AG04450 (cell line): ENCODE results near the gene RIGI. TPM values are rescaled to one million over a fixed set of nuclear protein-coding genes. Genes with fewer than 3 reads are reported as not detected.
"Not testable (repeated sequence)": the region's sequence is repeated elsewhere in the genome, so short reads cannot be mapped to it uniquely, and the experiment has no call there.

Source experiments
- CTCF ChIA-PET: fragments of 300-600, 350-600 bp; formaldehyde crosslinking; extraction: SDS; loops from one replicate; lab custom pipeline; 2022; ENCODE audit warnings: antibody characterized with exemption, inconsistent platforms; lab: Charles Lee
- POLR2A ChIA-PET: fragments of 350-600 bp; formaldehyde crosslinking; extraction: SDS; loops from one replicate; lab custom pipeline; 2021; ENCODE audit warnings: antibody characterized with exemption, inconsistent platforms; lab: Yijun Ruan, JAX
- DNase-seq: peaks from one replicate; pipeline ENCODE4 v3.0.0-alpha.2; 2011; ENCODE audit warnings: low read depth, low spot score
- H3K27ac ChIP-seq: one replicate; pipeline ENCODE4 v1.5.1; 2012; ENCODE audit warnings: low read depth, low read length, control low read depth
- H3K27me3 ChIP-seq: one replicate; pipeline ENCODE4 v1.6.0; 2012; ENCODE audit warnings: low read length; ENCODE audit not compliant: control insufficient read depth, insufficient read depth
- H3K4me3 ChIP-seq: 2 replicates; pipeline ENCODE4 v1.5.1; 2011; ENCODE audit warnings: mild to moderate bottlenecking, low read depth, low read length, control low read depth
- H3K9me3 ChIP-seq: 2 replicates; pipeline ENCODE4 v1.5.1; 2012; ENCODE audit warnings: low read length; ENCODE audit not compliant: control insufficient read depth, insufficient read depth
- CTCF ChIP-seq: IDR thresholded peaks from 2 replicates; pipeline ENCODE4 v1.5.1; 2011; ENCODE audit warnings: low read depth, low read length, control low read depth, inconsistent platforms
- polyA plus RNA-seq: library from polyadenylated mRNA; depleted of rRNA; stranded (reverse); fragments of >200 nt; gene quantifications from 2 replicates; pipeline ENCODE4 v1.2.3, GENCODE V29; 2011

RIGI gene
- polyA plus RNA-seq, 1 experiment: 11.1 TPM

GRCh38 chr9:32550562-32551275 is 24.7 kb upstream of the RIGI start:
- Histone ChIP-seq H3K27ac (peak overlapping the region; percentile 85), H3K27me3 (no peaks in the 10 kb centered on the region), H3K9me3 (no peaks in the 10 kb centered on the region), H3K4me3 (peak overlapping the region; percentile 82)
- POLR2A ChIA-PET: interaction anchor here (1.2 to 2.9 kb wide), 3 partner anchors 25 to 474 kb away, joined by 3 to 17 read pairs (median 12); partner anchors contain the start of genes ACO1, DNAJA1 and RIGI
- DNase-seq: peak; percentile 86
- 0 out of 2 replicates have a peak, but pooled peaks have one; percentile 10 for TF ChIP-seq CTCF
- CTCF ChIA-PET: interaction anchor here (1.0 to 10.9 kb wide), 9 partner anchors 10 to 423 kb away, joined by 3 to 106 read pairs (median 5); partner anchors contain the start of gene RIGI

DNA sequence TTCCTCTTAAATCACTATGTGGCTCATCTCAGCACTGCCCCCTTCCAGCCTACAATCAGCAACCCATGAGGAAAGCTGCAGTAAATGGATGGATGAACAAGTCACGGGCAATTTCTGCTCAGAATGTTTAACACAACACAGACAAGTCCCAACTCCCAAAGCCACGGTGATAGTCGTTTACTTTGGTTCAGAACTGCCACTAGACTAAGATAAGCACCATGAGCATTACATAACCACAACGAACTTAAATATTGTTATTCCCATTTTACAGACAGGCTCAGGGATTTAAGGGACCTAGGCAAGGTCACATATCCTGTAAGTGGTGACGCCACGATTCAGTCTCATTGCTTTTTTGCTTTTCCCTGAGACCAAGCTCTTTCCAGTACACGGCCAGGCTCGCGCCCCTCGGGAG is 24.2 kb upstream of the RIGI start:
- POLR2A ChIA-PET: interaction anchor here (1.2 to 2.9 kb wide), 3 partner anchors 24 to 475 kb away, joined by 3 to 17 read pairs (median 12); partner anchors contain the start of genes ACO1, DNAJA1 and RIGI
- DNase-seq: no peak
- H3K27ac ChIP-seq: peak overlapping the region; percentile 33
- no peaks in the 10 kb centered on the region for H3K9me3 ChIP-seq
- TF ChIP-seq CTCF: peak; percentile 29; the same call in 1 of the 2 replicates
- H3K27me3 ChIP-seq: no peaks in the 10 kb centered on the region
- CTCF ChIA-PET: interaction anchor here (0.9 to 10.9 kb wide), 8 partner anchors 10 to 424 kb away, joined by 3 to 106 read pairs (median 6); partner anchors contain the start of gene RIGI
- peak overlapping the region; percentile 82 for H3K4me3 ChIP-seq

DNA sequence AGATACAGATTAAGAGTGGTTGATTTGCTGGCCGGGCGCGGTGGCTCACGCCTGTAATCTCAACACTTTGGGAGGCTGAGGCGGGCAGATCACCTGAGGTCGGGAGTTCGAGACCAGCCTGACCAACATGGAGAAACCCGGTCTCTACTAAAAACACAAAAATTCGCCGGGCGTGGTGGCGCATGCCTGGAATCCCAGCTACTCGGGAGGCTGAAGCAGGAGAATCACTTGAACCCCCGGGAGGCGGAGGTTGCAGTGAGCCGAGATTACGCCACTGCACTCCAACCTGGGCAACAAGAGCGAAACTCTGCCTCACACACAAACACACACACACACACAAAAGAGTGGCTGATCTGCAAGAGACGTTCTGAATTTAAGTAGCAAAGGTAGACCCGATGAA is 22.2 kb upstream of the RIGI start:
- H3K27me3 ChIP-seq, POLR2A ChIA-PET, H3K27ac ChIP-seq, H3K9me3 ChIP-seq, DNase-seq, H3K4me3 ChIP-seq: not testable (repeated sequence)
- CTCF ChIA-PET: interaction anchor here (1.2 to 10.9 kb wide), 3 partner anchors 25 to 170 kb away, joined by 3 to 106 read pairs (median 18); partner anchors contain the start of gene NDUFB6

GRCh38 chr9:32545884-32546283 is 19.9 kb upstream of the RIGI start:
- Histone ChIP-seq H3K4me3 (no peak overlapping the region), H3K27me3 (no peaks in the 10 kb centered on the region), H3K9me3 (no peaks in the 10 kb centered on the region), H3K27ac (no peak overlapping the region)
- no peak for TF ChIP-seq CTCF
- ChIA-PET POLR2A (no interaction called here), CTCF (interaction anchor here (1.9 to 10.9 kb wide), 3 partner anchors 20 to 167 kb away, joined by 5 to 106 read pairs (median 21); partner anchors contain the start of gene RIGI)
- no peak for DNase-seq

DNA sequence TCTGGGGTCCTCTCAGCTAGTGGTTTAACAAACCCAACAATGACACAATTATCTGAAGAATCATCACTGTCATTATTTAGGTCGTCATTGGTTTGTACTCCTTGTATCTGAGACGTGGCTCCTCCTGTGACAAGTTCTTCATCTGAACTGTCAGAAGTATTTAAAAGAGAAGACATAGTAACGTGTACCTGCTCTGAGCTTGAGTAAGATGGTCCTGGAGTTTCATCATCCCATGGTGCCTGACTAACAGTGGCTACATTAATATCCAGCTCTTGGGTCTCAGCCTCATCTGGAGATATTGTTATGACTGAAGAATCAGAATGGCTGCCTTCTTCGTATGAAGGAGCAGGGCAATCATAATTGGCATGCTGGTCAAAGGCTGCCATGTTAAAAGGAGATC is 17.1 kb upstream of the RIGI start:
- CTCF ChIA-PET: interaction anchor here (0.6 to 3.1 kb wide), 4 partner anchors 18 to 653 kb away, joined by 3 to 21 read pairs (median 10); partner anchors contain the start of gene RIGI
- DNase-seq: no peak
- no peaks in the 10 kb centered on the region for H3K27me3 ChIP-seq
- H3K4me3 ChIP-seq: no peak overlapping the region
- no peak overlapping the region for H3K27ac ChIP-seq
- no peak for TF ChIP-seq CTCF
- no peaks in the 10 kb centered on the region for H3K9me3 ChIP-seq
- POLR2A ChIA-PET: no interaction called here
